T47D (cell line): Measurements from ENCODE around the gene CEBPG.

ENCODE experiments used
- DNase-seq, 2 experiments: peaks; one replicate each; pipeline versions ENCODE4 v3.0.0 to v3.0.0-alpha.2; 2011 to 2012; ENCODE audit warnings: low read depth in 1 of 2, low spot score in 1 of 2
- JUND ChIP-seq: IDR thresholded peaks from 2 replicates; pipeline ENCODE4 v1.6.1; 2012; ENCODE audit warnings: low read depth
- in situ Hi-C: cut with HindIII; loops from 2 replicates; pipeline ENCODE4 v1.10.0; 2016; ENCODE audit warnings: low sequenced_read_pairs, low pct_unique_long_range_greater_than_20kb

Gene CEBPG

GRCh38 chr19:33409906-33410685 is 36.6 kb downstream of the CEBPG start:
- TF ChIP-seq JUND, result no peak
- DNase-seq, result no peak
- in situ Hi-C loops, result no loop called here

GRCh38 chr19:33410915-33411401 is 37.4 kb downstream of the CEBPG start:
- DNase-seq, result peak in 1 of 2 experiments; percentile 8
- no peak for TF ChIP-seq JUND
- in situ Hi-C loops, result no loop called here

GRCh38 chr19:33411621-33412180 is 38.2 kb downstream of the CEBPG start:
- no peak for DNase-seq
- no peak for TF ChIP-seq JUND
- in situ Hi-C loops, result no loop called here

- DNase-seq, result no peak
- TF ChIP-seq JUND, result no peak
- in situ Hi-C loops, result no loop called here
Measured at GRCh38 chr19:33412601-33413425, 39.3 kb downstream of the CEBPG start.

GRCh38 chr19:33413426-33413725 is 39.9 kb downstream of the CEBPG start:
- DNase-seq, result no peak
- in situ Hi-C loops, result no loop called here
- TF ChIP-seq JUND, result no peak

- TF ChIP-seq JUND, result no peak
- DNase-seq, result no peak
- in situ Hi-C loops, result no loop called here
Measured at GRCh38 chr19:33413868-33414666, 40.6 kb downstream of the CEBPG start.

- in situ Hi-C loops, result no loop called here
- TF ChIP-seq JUND, result no peak
- no peak for DNase-seq
Measured at GRCh38 chr19:33414667-33415605, 41.4 kb downstream of the CEBPG start.

GRCh38 chr19:33416307-33417215 is 43.1 kb downstream of the CEBPG start:
- in situ Hi-C loops, result no loop called here
- DNase-seq, result peak; percentile 65 to 80
- TF ChIP-seq JUND, result no peak

- DNase-seq, result no peak
- TF ChIP-seq JUND, result no peak
- in situ Hi-C loops, result no loop called here
Measured at GRCh38 chr19:33417751-33418150, 44.2 kb downstream of the CEBPG start.

GRCh38 chr19:33418461-33418860 is 45.0 kb downstream of the CEBPG start:
- in situ Hi-C loops, result no loop called here
- DNase-seq, result no peak
- no peak for TF ChIP-seq JUND
